ENCODE data around the gene CRX.
"Not testable (repeated sequence)": the region's sequence is repeated elsewhere in the genome, so short reads cannot be mapped to it uniquely, and the experiment has no call there.

The CRX gene

GRCh38 chr19:47839411-47839810 is 17.7 kb downstream of the CRX start:
- Histone ChIP-seq H3K27ac (ENCODE audit: low read length) (no peak overlapping the region), H3K9me3 (ENCODE audit: control insufficient read depth, low read depth, low read length) (no peaks in the 10 kb centered on the region), H3K27me3 (ENCODE audit: control insufficient read depth, insufficient read depth, low read length) (no peaks in the 10 kb centered on the region), H3K9ac (ENCODE audit: low read length) (no peak overlapping the region), H3K4me3 (ENCODE audit: low read length) (no peak overlapping the region), H3K4me1 (ENCODE audit: control insufficient read depth, low read depth, low read length) (peaks cover 4% of the 10 kb centered on the region), H3K36me3 (ENCODE audit: control insufficient read depth, low read depth, low read length) (no peaks in the 10 kb centered on the region)

GRCh38 chr19:47839913-47840312 is 18.2 kb downstream of the CRX start:
- H3K9me3 ChIP-seq (ENCODE audit: control insufficient read depth, low read depth, low read length), result no peaks in the 10 kb centered on the region
- H3K9ac ChIP-seq (ENCODE audit: low read length), result no peak overlapping the region
- no peak overlapping the region for H3K4me3 ChIP-seq (ENCODE audit: low read length)
- no peaks in the 10 kb centered on the region for H3K27me3 ChIP-seq (ENCODE audit: control insufficient read depth, insufficient read depth, low read length)
- H3K36me3 ChIP-seq (ENCODE audit: control insufficient read depth, low read depth, low read length), result no peaks in the 10 kb centered on the region
- H3K27ac ChIP-seq (ENCODE audit: low read length), result no peak overlapping the region
- peaks cover 4% of the 10 kb centered on the region for H3K4me1 ChIP-seq (ENCODE audit: control insufficient read depth, low read depth, low read length)

DNA sequence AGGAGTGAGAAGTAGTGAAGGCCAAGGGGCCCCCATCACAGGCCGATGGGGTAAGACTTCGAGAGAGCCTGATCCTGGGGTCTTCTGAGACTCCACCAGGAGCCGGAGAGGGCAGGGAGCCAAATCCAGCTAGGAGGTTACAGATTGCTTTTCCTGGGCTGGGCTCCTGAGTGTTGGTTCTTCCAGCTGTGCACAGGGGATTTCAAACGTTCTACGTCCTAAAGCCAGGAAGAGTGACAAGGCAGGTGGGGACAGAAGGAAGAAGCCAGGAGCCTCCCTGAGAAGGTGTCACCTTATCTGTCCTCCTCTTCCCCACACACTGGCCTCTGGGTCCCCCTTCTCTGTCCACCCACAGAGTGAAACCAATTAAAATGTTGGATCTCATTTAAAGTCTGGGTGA is 21.2 kb downstream of the CRX start:
- Histone ChIP-seq H3K9me3 (ENCODE audit: control insufficient read depth, low read depth, low read length) (no peaks in the 10 kb centered on the region), H3K4me1 (ENCODE audit: control insufficient read depth, low read depth, low read length) (peaks cover 4% of the 10 kb centered on the region), H3K4me3 (ENCODE audit: low read length) (no peak overlapping the region), H3K27me3 (ENCODE audit: control insufficient read depth, insufficient read depth, low read length) (no peaks in the 10 kb centered on the region), H3K27ac (ENCODE audit: low read length) (no peak overlapping the region), H3K9ac (ENCODE audit: low read length) (no peak overlapping the region), H3K36me3 (ENCODE audit: control insufficient read depth, low read depth, low read length) (no peaks in the 10 kb centered on the region)

DNA sequence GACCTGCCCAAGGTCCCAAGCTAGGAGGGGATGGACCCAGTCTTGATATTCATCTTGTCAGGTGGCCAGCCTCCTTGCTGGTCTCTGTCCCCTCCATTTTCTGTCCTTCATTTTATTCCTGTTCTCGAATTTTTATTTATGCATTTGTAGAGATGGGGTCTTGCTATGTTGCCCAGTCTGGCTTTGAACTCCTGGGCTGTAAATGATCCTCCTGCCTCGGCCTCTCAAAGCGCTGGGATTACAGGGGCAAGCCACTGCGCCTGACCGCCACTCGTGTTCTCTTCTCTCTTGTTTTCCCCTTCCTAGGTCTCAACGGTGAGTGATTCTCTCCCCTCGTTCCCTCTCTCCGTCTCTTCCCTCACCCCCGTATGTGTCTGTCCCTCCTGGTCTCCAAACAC is 26.7 kb downstream of the CRX start:
- H3K9me3 ChIP-seq (ENCODE audit: control insufficient read depth, low read depth, low read length), result no peaks in the 10 kb centered on the region
- H3K27me3 ChIP-seq (ENCODE audit: control insufficient read depth, insufficient read depth, low read length), result no peaks in the 10 kb centered on the region
- no peaks in the 10 kb centered on the region for H3K36me3 ChIP-seq (ENCODE audit: control insufficient read depth, low read depth, low read length)
- H3K27ac ChIP-seq (ENCODE audit: low read length), result peak overlapping the region; percentile 64
- peak overlapping the region; percentile 56 for H3K4me3 ChIP-seq (ENCODE audit: low read length)
- peak overlapping the region; percentile 65 for H3K9ac ChIP-seq (ENCODE audit: low read length)
- peaks cover 18% of the 10 kb centered on the region for H3K4me1 ChIP-seq (ENCODE audit: control insufficient read depth, low read depth, low read length)

GRCh38 chr19:47848823-47849473 is 27.2 kb downstream of the CRX start:
- Histone ChIP-seq H3K36me3 (ENCODE audit: control insufficient read depth, low read depth, low read length) (no peaks in the 10 kb centered on the region), H3K9me3 (ENCODE audit: control insufficient read depth, low read depth, low read length) (no peaks in the 10 kb centered on the region), H3K9ac (ENCODE audit: low read length) (peak overlapping the region; percentile 65), H3K4me1 (ENCODE audit: control insufficient read depth, low read depth, low read length) (peaks cover 18% of the 10 kb centered on the region), H3K27ac (ENCODE audit: low read length) (peak overlapping the region; percentile 81), H3K27me3 (ENCODE audit: control insufficient read depth, insufficient read depth, low read length) (no peaks in the 10 kb centered on the region), H3K4me3 (ENCODE audit: low read length) (peak overlapping the region; percentile 56)

GRCh38 chr19:47853003-47853402 is 31.3 kb downstream of the CRX start:
- H3K27ac ChIP-seq (ENCODE audit: low read length), result no peak overlapping the region
- H3K9ac ChIP-seq (ENCODE audit: low read length), result no peak overlapping the region
- no peaks in the 10 kb centered on the region for H3K36me3 ChIP-seq (ENCODE audit: control insufficient read depth, low read depth, low read length)
- H3K9me3 ChIP-seq (ENCODE audit: control insufficient read depth, low read depth, low read length), result no peaks in the 10 kb centered on the region
- H3K4me3 ChIP-seq (ENCODE audit: low read length), result no peak overlapping the region
- H3K27me3 ChIP-seq (ENCODE audit: control insufficient read depth, insufficient read depth, low read length), result no peaks in the 10 kb centered on the region
- peaks cover 18% of the 10 kb centered on the region for H3K4me1 ChIP-seq (ENCODE audit: control insufficient read depth, low read depth, low read length)

DNA sequence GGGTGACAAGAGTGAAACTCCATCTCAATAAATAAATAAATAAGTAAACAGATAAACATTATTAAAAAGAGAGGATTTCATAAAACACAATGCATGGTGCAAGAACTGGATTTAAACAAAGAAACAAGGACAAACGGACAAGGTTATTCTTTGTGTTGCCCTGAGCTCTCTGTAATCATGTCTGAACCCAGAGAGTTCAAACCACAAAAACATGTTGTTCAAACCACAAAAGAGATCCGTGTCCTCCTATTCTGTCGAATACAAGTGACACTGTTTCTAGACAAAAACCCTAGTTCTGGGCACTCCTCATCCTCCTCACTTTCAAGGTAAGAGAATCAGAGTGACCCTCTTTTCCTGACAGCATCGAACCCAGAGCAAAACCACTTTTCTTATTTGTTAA is 32.7 kb downstream of the CRX start:
- Histone ChIP-seq H3K4me3 (ENCODE audit: low read length) (no peak overlapping the region), H3K9ac (ENCODE audit: low read length) (no peak overlapping the region), H3K27me3 (ENCODE audit: control insufficient read depth, insufficient read depth, low read length) (no peaks in the 10 kb centered on the region), H3K36me3 (ENCODE audit: control insufficient read depth, low read depth, low read length) (no peaks in the 10 kb centered on the region), H3K27ac (ENCODE audit: low read length) (no peak overlapping the region), H3K9me3 (ENCODE audit: control insufficient read depth, low read depth, low read length) (no peaks in the 10 kb centered on the region), H3K4me1 (ENCODE audit: control insufficient read depth, low read depth, low read length) (peaks cover 11% of the 10 kb centered on the region)

DNA sequence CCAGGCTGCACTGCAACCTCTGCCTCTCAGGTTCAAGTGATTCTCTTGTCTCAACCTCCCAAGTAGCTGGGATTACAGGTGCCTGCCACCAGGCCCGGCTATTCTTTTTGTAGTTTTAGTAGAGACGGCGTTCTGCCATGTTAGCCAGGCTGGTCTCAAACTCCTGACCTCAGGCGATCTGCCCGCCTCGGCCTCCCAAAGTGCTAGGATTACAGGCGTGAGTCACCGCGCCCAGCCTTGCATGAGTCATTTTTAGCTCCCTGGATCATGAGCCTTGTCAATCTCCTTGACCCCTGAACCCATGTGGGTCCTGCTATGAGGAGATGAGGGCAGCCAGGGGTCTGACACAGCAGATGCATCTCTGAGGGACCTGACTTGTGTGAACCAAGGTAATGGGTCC is 36.5 kb downstream of the CRX start:
- H3K4me1 ChIP-seq (ENCODE audit: control insufficient read depth, low read depth, low read length); H3K36me3 ChIP-seq (ENCODE audit: control insufficient read depth, low read depth, low read length); H3K27ac ChIP-seq (ENCODE audit: low read length); H3K9ac ChIP-seq (ENCODE audit: low read length); H3K27me3 ChIP-seq (ENCODE audit: control insufficient read depth, insufficient read depth, low read length); H3K4me3 ChIP-seq (ENCODE audit: low read length); H3K9me3 ChIP-seq (ENCODE audit: control insufficient read depth, low read depth, low read length): not testable (repeated sequence)

DNA sequence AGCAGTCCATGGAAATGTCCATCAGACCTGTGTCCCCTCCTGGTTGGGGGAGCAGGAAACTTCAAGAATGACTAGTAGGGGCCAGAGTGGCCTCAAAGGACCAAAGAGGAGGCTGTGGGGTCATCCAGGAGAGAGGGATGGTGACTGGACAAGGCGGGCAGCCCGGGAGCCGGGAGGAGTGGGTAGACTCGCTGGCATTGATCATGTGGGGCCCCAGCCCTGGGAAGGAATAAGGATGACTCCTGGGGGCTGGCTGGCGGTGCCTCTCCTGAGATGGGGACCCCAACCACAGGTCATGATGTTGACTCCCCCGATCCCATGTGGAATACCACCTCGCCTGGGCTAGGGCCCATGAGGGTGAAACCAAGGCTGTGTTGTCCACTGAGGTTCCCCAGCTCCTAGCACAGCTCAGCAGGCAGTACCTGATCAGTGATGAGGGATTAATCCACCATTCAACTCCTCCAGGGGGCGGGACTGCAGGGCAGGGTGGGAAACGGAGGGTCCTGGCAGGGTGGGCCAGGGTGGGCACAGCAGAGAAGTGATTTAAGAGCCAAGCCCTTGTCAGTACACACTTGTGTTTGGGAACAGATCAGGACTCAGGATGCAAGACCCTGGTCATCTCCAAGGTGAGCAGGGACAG is 37.0 kb downstream of the CRX start, which contains the start of gene TPRX2:
Gene TPRX2, plus strand, starts transcription at position 590 of the 640 bp plus-strand sequence. Its CDS starts 12 bp downstream, at position 602.
- H3K4me3 ChIP-seq (ENCODE audit: low read length); H3K9ac ChIP-seq (ENCODE audit: low read length); H3K27ac ChIP-seq (ENCODE audit: low read length); H3K27me3 ChIP-seq (ENCODE audit: control insufficient read depth, insufficient read depth, low read length); H3K9me3 ChIP-seq (ENCODE audit: control insufficient read depth, low read depth, low read length); H3K4me1 ChIP-seq (ENCODE audit: control insufficient read depth, low read depth, low read length); H3K36me3 ChIP-seq (ENCODE audit: control insufficient read depth, low read depth, low read length): not testable (repeated sequence)

- H3K9ac ChIP-seq (ENCODE audit: low read length); H3K36me3 ChIP-seq (ENCODE audit: control insufficient read depth, low read depth, low read length); H3K27ac ChIP-seq (ENCODE audit: low read length); H3K27me3 ChIP-seq (ENCODE audit: control insufficient read depth, insufficient read depth, low read length); H3K4me1 ChIP-seq (ENCODE audit: control insufficient read depth, low read depth, low read length); H3K9me3 ChIP-seq (ENCODE audit: control insufficient read depth, low read depth, low read length); H3K4me3 ChIP-seq (ENCODE audit: low read length): not testable (repeated sequence)
These were observed 38.1 kb downstream of the CRX start for GRCh38 chr19:47859838-47860237.

DNA sequence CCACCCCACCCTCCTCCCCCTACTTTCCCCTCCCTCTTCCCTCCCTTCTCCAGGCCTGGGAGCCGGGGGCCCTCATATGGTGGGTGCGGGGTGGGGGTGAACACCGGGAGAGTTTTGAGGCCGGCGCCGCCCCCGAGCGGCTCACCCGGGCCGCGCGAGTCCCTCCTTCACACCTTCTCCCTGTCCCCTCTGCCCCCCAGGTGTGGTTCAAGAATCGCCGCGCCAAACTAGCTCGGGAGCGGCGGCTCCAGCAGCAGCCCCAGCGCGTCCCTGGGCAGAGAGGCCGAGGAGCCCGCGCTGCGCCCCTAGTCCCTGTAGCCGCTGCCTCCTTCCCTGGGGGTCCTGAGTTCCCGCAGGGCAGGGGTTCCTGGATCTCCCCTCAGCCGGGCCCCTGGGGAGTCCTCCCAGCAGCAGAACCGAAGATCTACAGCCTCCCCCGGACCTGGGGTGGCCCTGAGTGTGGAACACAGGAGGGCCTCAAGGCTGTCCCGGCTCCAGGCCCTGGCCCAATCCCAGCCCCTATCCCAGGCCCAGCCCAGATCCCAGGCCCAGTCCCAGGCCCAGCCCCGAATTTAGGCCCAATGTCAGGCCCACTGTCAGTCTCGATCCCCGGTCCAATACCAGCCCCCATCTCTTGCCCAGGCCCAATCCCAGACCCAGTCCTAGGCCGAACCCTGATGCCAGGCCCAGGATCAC is 39.0 kb downstream of the CRX start:
- H3K4me3 ChIP-seq (ENCODE audit: low read length), result no peak overlapping the region

GRCh38 chr19:47861630-47862029 is 39.9 kb downstream of the CRX start:
- H3K27ac ChIP-seq (ENCODE audit: low read length), result no peak overlapping the region
- no peaks in the 10 kb centered on the region for H3K9me3 ChIP-seq (ENCODE audit: control insufficient read depth, low read depth, low read length)
- no peak overlapping the region for H3K9ac ChIP-seq (ENCODE audit: low read length)
- H3K27me3 ChIP-seq (ENCODE audit: control insufficient read depth, insufficient read depth, low read length), result no peaks in the 10 kb centered on the region
- H3K36me3 ChIP-seq (ENCODE audit: control insufficient read depth, low read depth, low read length), result no peaks in the 10 kb centered on the region
- no peak overlapping the region for H3K4me3 ChIP-seq (ENCODE audit: low read length)
- peaks cover 5% of the 10 kb centered on the region for H3K4me1 ChIP-seq (ENCODE audit: control insufficient read depth, low read depth, low read length)

More for the DNA sequence above, 39.0 kb downstream of the CRX start:
- H3K9ac ChIP-seq (ENCODE audit: low read length), result no peak overlapping the region
- no peak overlapping the region for H3K27ac ChIP-seq (ENCODE audit: low read length)
- H3K4me1 ChIP-seq (ENCODE audit: control insufficient read depth, low read depth, low read length), result peaks cover 5% of the 10 kb centered on the region
- H3K36me3 ChIP-seq (ENCODE audit: control insufficient read depth, low read depth, low read length), result no peaks in the 10 kb centered on the region
- no peaks in the 10 kb centered on the region for H3K27me3 ChIP-seq (ENCODE audit: control insufficient read depth, insufficient read depth, low read length)
- H3K9me3 ChIP-seq (ENCODE audit: control insufficient read depth, low read depth, low read length), result no peaks in the 10 kb centered on the region
